Transverse colon (tissue), 4 donors: ENCODE measurements around the gene NPW. TPM values are rescaled to one million over a fixed set of nuclear protein-coding genes. Genes with fewer than 3 reads are reported as not detected.
A peak's percentile ranks its signal among the peaks of the same experiment; 100 is the strongest.

Experiments used
- DNase-seq: peaks from one replicate; pipeline ENCODE4 v3.0.0-alpha.2; 2019
- H3K27ac ChIP-seq, 4 donors: fragments of 200-600 bp; sonication (generic); 2 replicates each; pipeline ENCODE4 v1.5.1; 2016 to 2018; ENCODE audit warnings: inconsistent platforms in 4 of 4
- H3K27me3 ChIP-seq: fragments of 200-600 bp; sonication (generic); 2 replicates; pipeline ENCODE4 v1.5.1; 2017; ENCODE audit warnings: inconsistent platforms
- H3K36me3 ChIP-seq, 4 donors: fragments of 200-600 bp; sonication (generic); 2 replicates each; pipeline ENCODE4 v1.5.1; 2017 to 2019; ENCODE audit warnings: inconsistent platforms in 4 of 4
- H3K4me1 ChIP-seq, 4 donors: fragments of 200-600 bp; sonication (generic); 2 replicates each; pipeline ENCODE4 v1.5.1; 2017 to 2020; ENCODE audit warnings: inconsistent platforms in 4 of 4
- H3K4me3 ChIP-seq, 4 donors: fragments of 200-600 bp; sonication (generic); 1 replicate in 1 of 4; 2 replicates in 3 of 4; pipeline versions ENCODE4 v1.5.1 to v1.6.1; 2017 to 2019; ENCODE audit warnings: inconsistent platforms in 4 of 4
- H3K9me3 ChIP-seq, 2 donors: fragments of 200-600 bp; sonication (generic); 2 replicates each; pipeline ENCODE4 v1.5.1; 2017 to 2019; ENCODE audit warnings: inconsistent platforms in 2 of 2
- EP300 ChIP-seq: sonication (generic); formaldehyde crosslinking; IDR thresholded peaks from one replicate; pipeline ENCODE4 v1.6.1; 2017; ENCODE audit warnings: antibody characterized with exemption, low read depth
- POLR2A ChIP-seq: fragments of 450-650 bp; IDR thresholded peaks from one replicate; pipeline ENCODE4 v1.6.1; 2016; ENCODE audit warnings: antibody characterized with exemption, mild to moderate bottlenecking, moderate library complexity
- POLR2AphosphoS5 ChIP-seq, 3 donors: sonication (generic); formaldehyde crosslinking; IDR thresholded peaks; one replicate each; pipeline ENCODE4 v1.6.1; 2016; ENCODE audit warnings: antibody characterized with exemption in 3 of 3
- WGBS, 2 donors: methylation state at CpG; one replicate each; pipeline ENCODE4 v1.1.5; 2018; ENCODE audit warnings: low coverage in 1 of 2; 5-methylcytosine and 5-hydroxymethylcytosine counted together
- in situ Hi-C, 4 donors: fragments of 200-750 bp; cut with MboI; loops; one replicate each; pipeline versions ENCODE4 v1.15.0 to v1.15.1; 2017; ENCODE audit warnings: low sequenced_read_pairs in 3 of 4, low pct_ligation_motif_present in 1 of 4, low pct_unique_long_range_greater_than_20kb in 1 of 4
- intact Hi-C: fragments of 100-400 bp; cut with DNase I; formaldehyde crosslinking; loops from one replicate; pipeline ENCODE4 v1.15.1; 2023; ENCODE audit warnings: low total_unique reads
- total RNA-seq, 4 donors: library from RNA; depleted of rRNA; stranded (reverse); fragments of >200 nt; gene quantifications; one replicate each; pipeline ENCODE4 v1.1.0, GENCODE V29; 2016
- TF ChIP-seq, protein P1 (sequence below), 5 experiments: fragments of 200-600 bp in 3 of 5; fragments of 450-650 bp in 2 of 5; sonication (generic) in 3 of 5; IDR thresholded peaks; 1 replicate in 2 of 5; 2 replicates in 3 of 5; pipeline ENCODE4 v1.5.1; 2016 to 2017; ENCODE audit warnings: antibody characterized with exemption in 5 of 5, inconsistent platforms in 3 of 5, mild to moderate bottlenecking in 2 of 5, moderate library complexity in 1 of 5

The NPW gene
- under 1 TPM in 1 of 4 donors, not detected in 3; 0.41 TPM for total RNA-seq

DNA sequence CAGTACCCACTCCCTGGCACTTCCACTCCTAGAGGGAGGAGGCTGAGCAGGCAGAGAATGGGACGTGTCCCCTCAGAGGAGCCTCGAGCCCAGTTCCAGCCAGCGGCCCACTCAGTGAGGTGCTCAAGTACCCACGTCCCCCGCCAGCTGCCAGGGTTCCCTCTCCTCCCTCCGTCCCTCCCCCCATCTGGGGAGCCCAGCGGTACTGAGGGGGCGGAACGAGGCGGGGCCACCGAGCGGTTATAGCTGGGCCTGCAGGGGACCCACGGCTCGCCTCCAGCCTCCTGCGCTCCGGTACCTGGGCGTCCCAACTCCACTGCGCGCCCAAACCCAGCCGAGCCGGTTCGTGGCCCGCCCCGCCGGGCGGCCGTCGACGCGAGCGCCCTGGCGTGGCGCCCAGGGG, at the start of gene NPW:
NPW (plus strand) TSS at position 268 of the 403 bp plus-strand sequence.
- Histone ChIP-seq H3K27me3 (peaks cover 37% of the 10 kb centered on the region), H3K27ac (no peak within 1 kb of the TSS), H3K36me3 (no peaks in the 10 kb centered on the region), H3K9me3 (no peaks in the 10 kb centered on the region), H3K4me3 (peak within 1 kb of the TSS in 2 of 4 donors; percentile 11 to 26), H3K4me1 (peaks cover 16 to 48% (median 39%) of the 10 kb centered on the region in 4 donors)
- no peak for DNase-seq
- TF ChIP-seq POLR2A, result no peak
- TF ChIP-seq, protein P1, sequence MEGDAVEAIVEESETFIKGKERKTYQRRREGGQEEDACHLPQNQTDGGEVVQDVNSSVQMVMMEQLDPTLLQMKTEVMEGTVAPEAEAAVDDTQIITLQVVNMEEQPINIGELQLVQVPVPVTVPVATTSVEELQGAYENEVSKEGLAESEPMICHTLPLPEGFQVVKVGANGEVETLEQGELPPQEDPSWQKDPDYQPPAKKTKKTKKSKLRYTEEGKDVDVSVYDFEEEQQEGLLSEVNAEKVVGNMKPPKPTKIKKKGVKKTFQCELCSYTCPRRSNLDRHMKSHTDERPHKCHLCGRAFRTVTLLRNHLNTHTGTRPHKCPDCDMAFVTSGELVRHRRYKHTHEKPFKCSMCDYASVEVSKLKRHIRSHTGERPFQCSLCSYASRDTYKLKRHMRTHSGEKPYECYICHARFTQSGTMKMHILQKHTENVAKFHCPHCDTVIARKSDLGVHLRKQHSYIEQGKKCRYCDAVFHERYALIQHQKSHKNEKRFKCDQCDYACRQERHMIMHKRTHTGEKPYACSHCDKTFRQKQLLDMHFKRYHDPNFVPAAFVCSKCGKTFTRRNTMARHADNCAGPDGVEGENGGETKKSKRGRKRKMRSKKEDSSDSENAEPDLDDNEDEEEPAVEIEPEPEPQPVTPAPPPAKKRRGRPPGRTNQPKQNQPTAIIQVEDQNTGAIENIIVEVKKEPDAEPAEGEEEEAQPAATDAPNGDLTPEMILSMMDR (IDR thresholded peaks at IDR 0.05), result no peak
- TF ChIP-seq POLR2AphosphoS5 (IDR thresholded peaks at IDR 0.05), result no peak
- no peak for TF ChIP-seq EP300
- intact Hi-C loops, result no loop called here
- in situ Hi-C loops, result loop anchor here in 2 of 4 donors (10.0 to 25.0 kb wide), 2 partner anchors 118 to 125 kb away; partner anchors contain the start of genes RAB26 (in 2 of the 2) and PKD1 (in 1 of the 2)
- 1% methylated on average over 9 of the region's 33 CpGs; no CpG with 5 or more reads in 1 of the 2 donors for WGBS, 2 donors

DNA sequence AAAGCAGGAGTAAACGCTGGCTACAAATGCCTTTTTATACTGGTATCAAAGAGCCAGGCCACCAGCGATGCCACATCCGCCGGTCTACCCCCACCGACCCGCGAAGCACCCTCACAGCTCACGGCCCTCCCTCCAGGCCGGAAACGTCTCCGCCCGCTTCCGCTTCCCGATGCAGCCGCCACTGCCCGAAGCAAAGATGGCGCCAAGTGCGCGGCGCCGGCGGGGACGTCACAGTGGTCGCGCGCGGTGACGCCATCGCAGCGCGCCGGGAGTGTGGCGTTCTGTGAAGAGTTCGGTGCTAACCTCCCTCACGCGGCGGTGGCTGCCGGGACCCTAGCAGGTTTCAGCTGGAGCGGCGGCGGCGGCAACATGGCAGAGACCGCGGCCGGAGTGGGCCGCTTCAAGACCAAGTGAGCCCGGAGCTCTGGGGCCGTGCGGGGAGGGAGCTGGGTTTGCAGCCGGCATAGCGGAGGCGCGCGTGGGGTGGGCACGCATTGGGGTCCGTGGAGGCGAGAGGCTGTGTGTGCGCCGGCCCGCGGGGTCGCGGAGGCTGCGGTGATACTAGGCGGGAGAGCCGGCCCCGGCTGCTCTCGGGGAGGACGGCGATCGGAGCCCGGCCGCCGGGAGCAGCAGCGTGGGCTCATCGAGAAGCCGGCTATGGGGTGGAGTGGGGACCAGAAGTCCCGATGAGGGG, 47.6 kb upstream of the NPW start, which contains the start of gene TBL3:
TBL3 (plus strand) TSS at position 258 of the 694 bp plus-strand sequence; CDS start at position 370, 112 bp downstream.
- DNase-seq, result peak; percentile 95
- Histone ChIP-seq H3K27me3 (no peaks in the 10 kb centered on the region), H3K4me1 (peaks cover 11 to 23% (median 20%) of the 10 kb centered on the region in 4 donors), H3K4me3 (peak within 1 kb of the TSS; percentile 63 to 98 (median 92)), H3K9me3 (no peaks in the 10 kb centered on the region), H3K27ac (peak within 1 kb of the TSS; percentile 90 to 99 (median 94)), H3K36me3 (peaks cover 0 to 9% (median 2%) of the 10 kb centered on the region in 4 donors)
- 0% methylated on average over 65 of the region's 78 CpGs; no CpG with 5 or more reads in 1 of the 2 donors for WGBS, 2 donors
- intact Hi-C loops, result no loop called here
- TF ChIP-seq EP300, result no peak
- TF ChIP-seq, protein P1 (IDR thresholded peaks at IDR 0.05), result peak in 1 of 5 experiments; percentile 17
- TF ChIP-seq POLR2AphosphoS5 (IDR thresholded peaks at IDR 0.05), result peak; percentile 98
- TF ChIP-seq POLR2A, result peak; percentile 95
- in situ Hi-C loops, result no loop called here

DNA sequence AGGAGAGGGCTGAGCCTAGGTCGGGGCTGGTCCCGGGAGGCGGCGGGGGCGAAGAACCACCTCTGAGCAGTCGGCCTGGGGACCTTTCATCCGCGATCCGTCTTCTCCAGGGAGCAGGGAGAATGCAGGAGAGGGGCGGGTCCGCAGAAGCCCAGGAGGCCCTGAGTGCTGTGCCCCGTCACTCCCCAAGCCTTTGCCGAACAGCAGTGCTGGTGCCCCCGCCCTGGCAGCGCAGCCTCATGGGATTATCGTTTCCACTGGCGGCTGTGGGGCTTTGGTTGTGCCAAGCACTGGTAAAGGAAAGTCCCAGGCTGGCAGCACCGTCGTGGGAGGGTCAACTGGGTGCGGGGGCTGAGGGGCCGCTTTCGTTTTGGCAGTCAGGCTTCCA, 47.1 kb upstream of the NPW start:
- in situ Hi-C loops, result no loop called here
- Histone ChIP-seq H3K27me3 (peaks cover under 1% of the 10 kb centered on the region), H3K4me3 (peak overlapping the region; percentile 63 to 98 (median 92)), H3K36me3 (peaks cover 0 to 9% (median 3%) of the 10 kb centered on the region in 4 donors), H3K27ac (peak overlapping the region; percentile 90 to 99 (median 94)), H3K9me3 (no peaks in the 10 kb centered on the region), H3K4me1 (peaks cover 11 to 23% (median 20%) of the 10 kb centered on the region in 4 donors)
- intact Hi-C loops, result no loop called here
- WGBS, 2 donors, result 0% methylated on average over 19 of the region's 22 CpGs; no CpG with 5 or more reads in 1 of the 2 donors
- TF ChIP-seq EP300 (no peak), POLR2AphosphoS5 (IDR thresholded peaks at IDR 0.05) (no peak)
- TF ChIP-seq, protein P1 (IDR thresholded peaks at IDR 0.05), result no peak
- peak; percentile 16 for DNase-seq

DNA sequence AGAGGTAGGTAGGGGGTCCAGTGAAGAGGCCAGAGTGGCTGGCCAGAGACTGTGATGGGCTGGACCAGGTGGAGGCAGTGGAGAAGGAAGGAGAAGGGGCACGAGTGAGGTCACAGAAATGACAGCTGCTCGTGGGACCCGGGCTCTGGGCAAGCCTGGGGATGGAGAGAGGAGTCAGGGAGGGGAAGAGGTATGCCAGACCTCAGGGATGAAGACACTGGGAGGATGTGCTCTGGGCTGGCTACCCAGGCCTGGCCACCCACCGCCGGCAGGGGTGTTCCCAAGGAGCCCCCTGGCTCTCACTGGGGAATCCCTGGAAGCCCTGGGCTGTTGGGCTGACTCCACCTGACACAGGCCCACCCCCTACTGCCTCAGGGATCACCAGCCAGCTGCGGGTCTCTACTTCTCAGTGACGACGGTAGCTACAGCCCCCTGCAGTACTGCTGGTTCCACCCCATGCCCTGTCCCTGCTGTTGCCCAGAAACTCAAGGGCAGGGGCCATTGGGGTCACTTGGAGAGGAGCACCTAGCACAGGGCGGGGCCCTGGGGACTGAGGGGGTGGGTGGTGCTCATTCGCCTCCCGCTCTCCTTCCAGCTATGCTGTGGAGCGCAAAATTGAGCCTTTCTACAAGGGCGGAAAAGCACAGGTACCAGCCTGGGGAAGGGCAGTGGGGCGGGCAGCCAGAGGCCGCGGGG, 46.0 kb upstream of the NPW start:
- H3K4me3 ChIP-seq, result no peak overlapping the region

More for the DNA sequence above, 46.0 kb upstream of the NPW start:
- intact Hi-C loops (no loop called here), in situ Hi-C loops (no loop called here)
- Histone ChIP-seq H3K27ac (no peak overlapping the region), H3K27me3 (peaks cover 10% of the 10 kb centered on the region), H3K36me3 (peaks cover 0 to 12% (median 7%) of the 10 kb centered on the region in 4 donors), H3K9me3 (no peaks in the 10 kb centered on the region), H3K4me1 (peaks cover 11 to 26% (median 21%) of the 10 kb centered on the region in 4 donors)
- DNase-seq, result no peak
- TF ChIP-seq POLR2AphosphoS5 (IDR thresholded peaks at IDR 0.05) (no peak), POLR2A (no peak), EP300 (no peak)
- TF ChIP-seq, protein P1 (IDR thresholded peaks at IDR 0.05), result no peak
- WGBS, 2 donors, result 88 to 100% methylated on average over 3 to 16 of the region's 16 CpGs
